Spinal cord (tissue), 10 donors: ENCODE results near the gene CPA2. TPM values are rescaled to one million over a fixed set of nuclear protein-coding genes. Genes with fewer than 3 reads are reported as not detected.
A peak's percentile ranks its signal among the peaks of the same experiment; 100 is the strongest.

Experiments
- DNase-seq, 6 donors: peaks; one replicate each; pipeline versions ENCODE4 v3.0.0 to v3.0.0-alpha.2; 2013 to 2015; ENCODE audit warnings: low spot score in 6 of 6, low read depth in 4 of 6
- H3K27ac ChIP-seq: one replicate; pipeline ENCODE4 v1.5.1; 2013; ENCODE audit warnings: low read depth, low read length, control low read depth
- H3K27me3 ChIP-seq: one replicate; pipeline ENCODE4 v1.6.1; 2013; ENCODE audit warnings: low read length; ENCODE audit not compliant: control insufficient read depth, insufficient read depth
- H3K36me3 ChIP-seq: one replicate; pipeline ENCODE4 v1.6.1; 2013; ENCODE audit warnings: low read length; ENCODE audit not compliant: control insufficient read depth, insufficient read depth
- H3K4me1 ChIP-seq: one replicate; pipeline ENCODE4 v1.6.1; 2013; ENCODE audit warnings: low read length; ENCODE audit not compliant: control insufficient read depth, insufficient read depth
- H3K4me3 ChIP-seq: one replicate; pipeline ENCODE4 v1.5.1; 2013; ENCODE audit warnings: low read depth, low read length, control low read depth
- H3K9me3 ChIP-seq: one replicate; pipeline ENCODE4 v1.6.1; 2013; ENCODE audit warnings: low read length; ENCODE audit not compliant: control insufficient read depth, insufficient read depth
- WGBS: methylation state at CpG from one replicate; pipeline ENCODE4 v1.1.5; 2013; ENCODE audit warnings: missing lambda C conversion rate; ENCODE audit not compliant: insufficient coverage; 5-methylcytosine and 5-hydroxymethylcytosine counted together
- polyA plus RNA-seq, 2 donors: library from polyadenylated mRNA; unstranded; fragments of 120-200 nt; gene quantifications; one replicate each; pipeline ENCODE4 v1.2.1, GENCODE V29; 2013; ENCODE audit not compliant: insufficient read length in 2 of 2
- total RNA-seq, 2 donors: library from RNA; depleted of rRNA in 1 of 2; stranded (reverse); fragments of 120-200 nt in 1 of 2; fragments of >200 nt in 1 of 2; gene quantifications; one replicate each; pipeline versions ENCODE4 v1.2.3 to v1.2.4, GENCODE V29; 2013 to 2014
- donor health status: healthy.

The CPA2 gene
- total and polyA plus RNA-seq, 4 donors = 0.21 to 0.39 (median 0.35) TPM; not detected in 1

GRCh38 chr7:130270947-130271800 is 4.5 kb downstream of the CPA2 start:
- Histone ChIP-seq H3K4me1 (peaks cover 25% of the 10 kb centered on the region), H3K27ac (peak overlapping the region; percentile 82), H3K27me3 (no peaks in the 10 kb centered on the region), H3K36me3 (no peaks in the 10 kb centered on the region), H3K4me3 (no peak overlapping the region), H3K9me3 (no peaks in the 10 kb centered on the region)
- DNase-seq = peak in 1 of 6 donors; percentile 28
- 77% methylated on average over 6 of the region's 12 CpGs for WGBS

GRCh38 chr7:130272381-130273080 is 5.9 kb downstream of the CPA2 start:
- Histone ChIP-seq H3K4me1 (peaks cover 25% of the 10 kb centered on the region), H3K27ac (peak overlapping the region; percentile 97), H3K9me3 (no peaks in the 10 kb centered on the region), H3K36me3 (no peaks in the 10 kb centered on the region), H3K4me3 (peak overlapping the region; percentile 41), H3K27me3 (no peaks in the 10 kb centered on the region)
- DNase-seq = peak in 2 of 6 donors; percentile 67 to 73
- WGBS = 19% methylated on average over 22 of the region's 23 CpGs

- Histone ChIP-seq H3K27me3 (no peaks in the 10 kb centered on the region), H3K9me3 (no peaks in the 10 kb centered on the region), H3K4me1 (peaks cover 32% of the 10 kb centered on the region), H3K27ac (peak overlapping the region; percentile 97), H3K4me3 (peak overlapping the region; percentile 41), H3K36me3 (no peaks in the 10 kb centered on the region)
- 0% methylated on average over 7 of the region's 25 CpGs for WGBS
- DNase-seq = peak; percentile 74 to 97 (median 84)
Measured at GRCh38 chr7:130273081-130273932, 6.6 kb downstream of the CPA2 start.

GRCh38 chr7:130273933-130274255 is 7.2 kb downstream of the CPA2 start:
- Histone ChIP-seq H3K4me3 (peak overlapping the region; percentile 22), H3K27ac (peak overlapping the region; percentile 97), H3K27me3 (no peaks in the 10 kb centered on the region), H3K36me3 (no peaks in the 10 kb centered on the region), H3K9me3 (no peaks in the 10 kb centered on the region), H3K4me1 (peaks cover 32% of the 10 kb centered on the region)
- peak in 2 of 6 donors; percentile 70 to 91 for DNase-seq
- 18% methylated on average over 3 of the region's 11 CpGs for WGBS

- Histone ChIP-seq H3K4me3 (peak overlapping the region; percentile 22), H3K9me3 (no peaks in the 10 kb centered on the region), H3K36me3 (no peaks in the 10 kb centered on the region), H3K27ac (peak overlapping the region; percentile 97), H3K27me3 (no peaks in the 10 kb centered on the region), H3K4me1 (peaks cover 32% of the 10 kb centered on the region)
- WGBS = no CpG with 5 or more reads among the region's 1 CpG
- no peak for DNase-seq
Measured at GRCh38 chr7:130274296-130274695, 7.6 kb downstream of the CPA2 start.

GRCh38 chr7:130274983-130275591 is 8.4 kb downstream of the CPA2 start:
- DNase-seq = peak in 2 of 6 donors; percentile 56 to 57
- 36% methylated on average over 6 of the region's 11 CpGs for WGBS
- Histone ChIP-seq H3K27ac (peak overlapping the region; percentile 97), H3K9me3 (no peaks in the 10 kb centered on the region), H3K36me3 (no peaks in the 10 kb centered on the region), H3K4me1 (peaks cover 32% of the 10 kb centered on the region), H3K27me3 (no peaks in the 10 kb centered on the region), H3K4me3 (no peak overlapping the region)

GRCh38 chr7:130275826-130276297 is 9.2 kb downstream of the CPA2 start:
- Histone ChIP-seq H3K9me3 (no peaks in the 10 kb centered on the region), H3K4me1 (peaks cover 32% of the 10 kb centered on the region), H3K27me3 (no peaks in the 10 kb centered on the region), H3K4me3 (no peak overlapping the region), H3K27ac (peak overlapping the region; percentile 97), H3K36me3 (no peaks in the 10 kb centered on the region)
- DNase-seq = peak in 1 of 6 donors; percentile 65
- whole genome bisulfite sequencing = no CpG with 5 or more reads among the region's 5 CpGs

- Histone ChIP-seq H3K9me3 (no peaks in the 10 kb centered on the region), H3K36me3 (no peaks in the 10 kb centered on the region), H3K4me1 (peaks cover 28% of the 10 kb centered on the region), H3K27ac (peak overlapping the region; percentile 93), H3K27me3 (no peaks in the 10 kb centered on the region), H3K4me3 (no peak overlapping the region)
- peak in 1 of 6 donors; percentile 16 for DNase-seq
- WGBS = 100% methylated on average over 3 of the region's 10 CpGs
Measured at GRCh38 chr7:130276796-130277762, 10.4 kb downstream of the CPA2 start.
